ENCODE results near the gene CYSLTR2. TPM values are rescaled to one million over a fixed set of nuclear protein-coding genes. Genes with fewer than 3 reads are reported as not detected.

CYSLTR2 gene
- total and polyA plus RNA-seq, 2 donors (not counting 1 experiment from before 2014, with no cell fraction given) = 0.09 TPM; not detected in 1

GRCh38 chr13:48737689-48738088 lies 84.0 kb downstream of the CYSLTR2 start:
- Histone ChIP-seq H2AFZ (ENCODE audit: insufficient read depth, low read depth, low read length, poor library complexity, severe bottlenecking) (no peak overlapping the region), H3K79me2 (ENCODE audit: control insufficient read depth, insufficient read depth, low read length) (no peaks in the 10 kb centered on the region), H3K9me3 (ENCODE audit: control extremely low read depth in 1 of 3, control insufficient read depth in 2 of 3, insufficient read depth in 1 of 3, low read length in 2 of 3) (peaks cover 0 to 7% (median 0%) of the 10 kb centered on the region in 3 donors), H3K9ac (ENCODE audit: low read length) (no peak overlapping the region), H3K4me2 (replicated peaks; ENCODE audit: low read depth, low read length, poor library complexity, severe bottlenecking) (no peak overlapping the region), H4K20me1 (ENCODE audit: control insufficient read depth, insufficient read depth, low read length, poor library complexity, severe bottlenecking) (no peaks in the 10 kb centered on the region), H3K4me3 (ENCODE audit: control extremely low read depth in 1 of 5, extremely low read depth in 1 of 5, insufficient read depth in 1 of 5, low read depth in 2 of 5, low read length in 4 of 5) (no peak overlapping the region), H3K4me1 (ENCODE audit: control insufficient read depth in 2 of 2, insufficient read depth in 2 of 2, low read length in 2 of 2) (no peaks in the 10 kb centered on the region), H3K36me3 (replicated peaks in 1 of 2; ENCODE audit: control extremely low read depth in 1 of 2, control insufficient read depth in 1 of 2, extremely low read depth in 1 of 2, insufficient read depth in 2 of 2, low read length in 1 of 2) (no peaks in the 10 kb centered on the region), H3K27me3 (replicated peaks in 1 of 4; ENCODE audit: control extremely low read depth in 1 of 4, control insufficient read depth in 3 of 4, insufficient read depth in 4 of 4, low read length in 3 of 4) (peaks cover 0 to 7% (median 1%) of the 10 kb centered on the region in 4 experiments), H3K27ac (ENCODE audit: low read length in 2 of 2) (no peak overlapping the region)
- no peaks in the 10 kb centered on the region for H3K9me3 Mint-ChIP-seq (ENCODE audit: insufficient read depth)
- no peak overlapping the region for H3K4me3 Mint-ChIP-seq
- no CpG with 5 or more reads among the region's 1 CpG for WGBS (ENCODE audit: insufficient coverage)
- ChIA-PET POLR2A (no interaction called here), CTCF (no interaction called here)
- intact Hi-C loops (cut with micrococcal nuclease) = no loop called here
- TF ChIP-seq EZH2 (IDR thresholded peaks at IDR 0.05; ENCODE audit: borderline replicate concordance, insufficient read depth, low read depth, low read length, poor library complexity, severe bottlenecking) (no peak), CTCF (IDR thresholded peaks at IDR 0.05) (no peak)
- no peaks in the 10 kb centered on the region for H3K4me1 Mint-ChIP-seq
- DNase-seq = no peak
- H3K27me3 Mint-ChIP-seq = peaks cover 15% of the 10 kb centered on the region
- no peak overlapping the region for H3K27ac Mint-ChIP-seq
- ATAC-seq (ENCODE audit: low read depth) = no peak

GRCh38 chr13:48738311-48738710 lies 84.6 kb downstream of the CYSLTR2 start:
- H3K79me2 ChIP-seq (ENCODE audit: control insufficient read depth, insufficient read depth, low read length) = no peaks in the 10 kb centered on the region
- DNase-seq (no peak), ATAC-seq (ENCODE audit: low read depth) (no peak)
- H3K4me1 ChIP-seq (ENCODE audit: control insufficient read depth in 2 of 2, insufficient read depth in 2 of 2, low read length in 2 of 2) = no peaks in the 10 kb centered on the region
- no peak overlapping the region for H3K9ac ChIP-seq (ENCODE audit: low read length)
- POLR2A ChIA-PET = no interaction called here
- peaks cover 0 to 7% (median 0%) of the 10 kb centered on the region in 3 donors for H3K9me3 ChIP-seq (ENCODE audit: control extremely low read depth in 1 of 3, control insufficient read depth in 2 of 3, insufficient read depth in 1 of 3, low read length in 2 of 3)
- no peak overlapping the region for H2AFZ ChIP-seq (ENCODE audit: insufficient read depth, low read depth, low read length, poor library complexity, severe bottlenecking)
- Mint-ChIP-seq H3K27ac (no peak overlapping the region), H3K9me3 (ENCODE audit: insufficient read depth) (no peaks in the 10 kb centered on the region), H3K4me3 (no peak overlapping the region), H3K4me1 (no peaks in the 10 kb centered on the region), H3K27me3 (peaks cover 10% of the 10 kb centered on the region)
- H3K27ac ChIP-seq (ENCODE audit: low read length in 2 of 2) = no peak overlapping the region
- no peak overlapping the region for H3K4me2 ChIP-seq (replicated peaks; ENCODE audit: low read depth, low read length, poor library complexity, severe bottlenecking)
- H3K36me3 ChIP-seq (replicated peaks in 1 of 2; ENCODE audit: control extremely low read depth in 1 of 2, control insufficient read depth in 1 of 2, extremely low read depth in 1 of 2, insufficient read depth in 2 of 2, low read length in 1 of 2) = no peaks in the 10 kb centered on the region
- H3K4me3 ChIP-seq (ENCODE audit: control extremely low read depth in 1 of 5, extremely low read depth in 1 of 5, insufficient read depth in 1 of 5, low read depth in 2 of 5, low read length in 4 of 5) = no peak overlapping the region
- CTCF ChIA-PET = interaction anchor here (0.7 to 1.5 kb wide), 2 partner anchors 10 to 162 kb away, joined by 3 to 4 read pairs; no protein-coding TSS in a partner anchor
- WGBS (ENCODE audit: insufficient coverage) = 21% methylated on average over 5 of the region's 6 CpGs
- H3K27me3 ChIP-seq (replicated peaks in 1 of 4; ENCODE audit: control extremely low read depth in 1 of 4, control insufficient read depth in 3 of 4, insufficient read depth in 4 of 4, low read length in 3 of 4) = peaks cover 0 to 7% (median 1%) of the 10 kb centered on the region in 4 experiments
- TF ChIP-seq CTCF (IDR thresholded peaks at IDR 0.05) (no peak), EZH2 (IDR thresholded peaks at IDR 0.05; ENCODE audit: borderline replicate concordance, insufficient read depth, low read depth, low read length, poor library complexity, severe bottlenecking) (no peak)
- H4K20me1 ChIP-seq (ENCODE audit: control insufficient read depth, insufficient read depth, low read length, poor library complexity, severe bottlenecking) = no peaks in the 10 kb centered on the region
- intact Hi-C loops (cut with micrococcal nuclease) = no loop called here

Measured in B cell (primary cell).